GM18951 (cell line): ENCODE results near the gene IL17RD.

Experiments
- POLR2A ChIP-seq: IDR thresholded peaks from 4 replicates; pipeline ENCODE4 v1.6.1; 2011; ENCODE audit warnings: mild to moderate bottlenecking; ENCODE audit not compliant: insufficient read length, insufficient read depth; ENCODE audit errors: extremely low read depth
- in situ Hi-C: fragments of 300-500 bp; cut with MboI; formaldehyde crosslinking; loops from one replicate; pipeline ENCODE4 v1.12.0; 2022; ENCODE audit warnings: low sequenced_read_pairs, mixed read lengths, inconsistent platforms; ENCODE audit not compliant: unreplicated experiment

Gene IL17RD

DNA sequence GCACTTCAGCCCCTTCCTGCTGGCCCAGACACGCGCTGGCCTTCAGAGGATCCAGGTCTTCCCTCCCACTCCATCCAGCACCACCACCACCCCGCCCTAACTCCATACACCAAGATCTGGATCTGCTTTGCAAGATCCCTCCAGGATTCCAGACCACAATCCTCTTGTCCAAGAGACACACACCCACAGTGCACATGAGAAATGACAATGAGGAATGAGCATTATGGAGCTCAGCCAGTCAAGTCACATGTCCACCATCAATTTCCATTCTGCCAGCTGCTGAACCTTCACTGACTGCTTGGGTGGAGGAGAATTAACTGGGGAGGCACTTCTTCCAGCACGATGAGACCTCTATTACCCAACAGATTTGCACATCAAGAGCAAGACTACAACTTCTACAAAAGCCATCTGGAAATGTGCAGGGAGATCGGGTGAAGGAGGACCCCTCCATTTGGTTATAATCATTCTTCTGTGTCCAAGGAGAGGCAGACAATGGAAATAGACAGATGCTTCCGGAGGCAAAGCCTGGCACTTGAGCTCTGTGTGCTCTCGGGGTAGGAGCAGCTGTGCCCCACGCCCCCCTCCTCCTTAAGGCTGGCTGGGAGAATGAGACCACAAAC lies 117.0 kb downstream of the IL17RD start:
- in situ Hi-C loops = no loop called here
- TF ChIP-seq POLR2A = no peak

GRCh38 chr3:57046101-57046765 lies 118.9 kb downstream of the IL17RD start:
- in situ Hi-C loops = no loop called here

DNA sequence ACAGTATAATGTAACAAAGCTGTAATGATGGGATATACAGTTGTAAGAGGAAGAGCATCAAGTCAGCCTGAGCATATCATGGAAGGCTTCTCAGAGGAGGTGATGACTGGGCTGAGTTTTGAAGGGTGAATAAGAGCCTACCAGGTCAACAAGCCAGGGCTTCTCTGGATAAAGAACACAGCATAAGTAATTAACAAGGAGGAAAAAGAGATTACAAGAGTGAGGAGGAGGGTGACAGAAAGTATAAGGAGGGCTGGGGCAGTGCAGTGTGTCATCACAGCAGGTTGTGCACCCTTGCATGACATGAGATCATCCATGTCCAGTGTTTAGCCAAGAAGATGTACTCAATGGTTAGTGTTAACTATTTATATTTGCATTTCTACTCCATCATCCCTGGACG lies 121.6 kb downstream of the IL17RD start:
- no peak for TF ChIP-seq POLR2A
- in situ Hi-C loops = no loop called here

More at GRCh38 chr3:57046101-57046765, 118.9 kb downstream of the IL17RD start:
- TF ChIP-seq POLR2A = no peak

- in situ Hi-C loops = no loop called here
- no peak for TF ChIP-seq POLR2A
These were observed 123.5 kb downstream of the IL17RD start for GRCh38 chr3:57041674-57042073.
